Activated CD8-positive, alpha-beta memory T cell treated with anti-CD3 and anti-CD28 coated beads for 4 hours (primary cell): ENCODE data around the gene GAD1.

Source experiments
- DNase-seq, 2 donors: peaks; one replicate each; pipeline ENCODE4 v3.0.0-alpha.2; 2020; ENCODE audit warnings: low read depth in 2 of 2

GAD1 gene

DNA sequence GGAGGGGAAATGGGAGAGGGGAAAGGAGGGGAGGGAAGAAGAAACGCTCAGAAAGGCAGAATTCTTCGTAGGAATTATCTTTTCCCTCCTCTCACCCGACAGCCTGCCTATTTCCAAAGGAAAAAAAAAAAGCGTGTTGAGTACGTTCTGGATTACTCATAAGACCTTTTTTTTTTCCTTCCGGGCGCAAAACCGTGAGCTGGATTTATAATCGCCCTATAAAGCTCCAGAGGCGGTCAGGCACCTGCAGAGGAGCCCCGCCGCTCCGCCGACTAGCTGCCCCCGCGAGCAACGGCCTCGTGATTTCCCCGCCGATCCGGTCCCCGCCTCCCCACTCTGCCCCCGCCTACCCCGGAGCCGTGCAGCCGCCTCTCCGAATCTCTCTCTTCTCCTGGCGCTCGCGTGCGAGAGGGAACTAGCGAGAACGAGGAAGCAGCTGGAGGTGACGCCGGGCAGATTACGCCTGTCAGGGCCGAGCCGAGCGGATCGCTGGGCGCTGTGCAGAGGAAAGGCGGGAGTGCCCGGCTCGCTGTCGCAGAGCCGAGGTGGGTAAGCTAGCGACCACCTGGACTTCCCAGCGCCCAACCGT, at the start of gene GAD1:
Gene GAD1 (plus strand): TSS at position 384 of the 589 bp plus-strand sequence. CDS start 1,705 bp downstream, outside the sequence.
- peak; percentile 31 to 35 for DNase-seq

DNA sequence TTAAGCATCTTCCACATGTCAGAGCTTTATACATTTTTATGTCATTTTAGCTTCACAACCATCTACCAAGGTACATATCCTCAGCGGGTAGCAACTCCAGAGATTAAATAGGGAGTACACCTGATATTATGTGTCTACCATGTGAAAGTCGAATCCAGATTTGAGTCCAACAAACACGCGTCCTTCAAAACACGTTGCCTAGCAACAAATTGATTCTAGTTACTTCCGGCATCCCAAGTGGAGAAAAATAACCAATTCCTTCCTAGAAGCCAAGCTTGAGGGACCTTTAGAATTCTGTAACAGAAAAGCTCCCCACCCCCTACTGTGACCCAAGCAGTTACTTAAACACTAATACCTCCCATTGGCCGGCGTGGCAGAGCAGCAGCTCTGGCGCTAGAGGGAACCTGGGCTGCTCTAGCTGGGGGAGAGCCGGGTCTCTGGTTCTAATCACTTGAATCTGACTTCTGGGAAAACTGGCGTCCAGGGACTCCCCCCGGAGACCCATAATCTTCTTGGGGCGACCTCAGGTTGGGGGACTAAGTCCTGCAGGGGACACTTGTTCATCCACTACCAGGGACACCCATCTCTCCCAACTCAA, 46.6 kb upstream of the GAD1 start, which contains the start of gene ERICH2:
Gene ERICH2 (plus strand): TSS at position 371 of the 598 bp plus-strand sequence. CDS start 304 bp downstream, outside the sequence.
- DNase-seq: peak in 1 of 2 donors; percentile 1

DNA sequence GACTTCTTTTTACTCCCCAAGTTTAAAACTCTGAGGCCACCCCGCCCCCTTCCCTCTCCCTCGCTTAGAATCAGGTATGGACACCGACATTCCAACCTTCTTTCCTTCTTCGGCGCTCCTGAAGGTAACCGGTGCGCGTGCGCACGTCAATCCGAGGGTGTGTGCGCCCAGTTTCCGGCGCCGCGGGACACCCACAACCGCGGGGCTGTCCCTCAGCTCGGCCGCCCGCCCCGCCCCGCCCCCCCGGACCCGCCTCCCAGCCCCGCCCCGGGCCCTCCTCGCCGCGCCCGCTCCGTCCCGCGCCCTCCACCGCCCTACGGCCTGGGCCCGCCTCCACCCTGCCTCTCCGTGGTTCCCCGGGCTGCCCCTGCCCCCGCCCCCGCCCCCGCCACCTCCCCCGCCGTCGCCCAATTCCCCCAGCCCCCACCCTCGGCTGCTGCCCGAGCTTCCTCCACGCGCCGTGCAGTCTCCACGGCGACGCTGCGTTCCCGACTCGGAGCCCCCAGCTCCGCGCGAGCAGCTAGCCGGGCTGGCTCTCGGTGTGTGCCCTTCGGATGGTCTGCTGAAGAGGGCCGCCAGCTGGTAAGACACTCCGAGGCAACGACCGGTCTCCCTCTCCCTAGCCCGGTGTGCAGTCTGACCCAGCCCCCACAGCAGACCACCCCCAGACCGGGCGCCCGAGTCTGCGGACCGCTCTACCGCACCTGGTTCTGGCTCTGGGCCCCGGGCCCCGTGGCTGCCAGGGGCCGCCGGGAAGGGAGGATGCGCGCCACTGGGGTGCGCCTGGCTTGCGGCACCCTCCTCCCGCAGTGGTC, 45.9 kb upstream of the GAD1 start:
- peak; percentile 38 to 40 for DNase-seq

DNA sequence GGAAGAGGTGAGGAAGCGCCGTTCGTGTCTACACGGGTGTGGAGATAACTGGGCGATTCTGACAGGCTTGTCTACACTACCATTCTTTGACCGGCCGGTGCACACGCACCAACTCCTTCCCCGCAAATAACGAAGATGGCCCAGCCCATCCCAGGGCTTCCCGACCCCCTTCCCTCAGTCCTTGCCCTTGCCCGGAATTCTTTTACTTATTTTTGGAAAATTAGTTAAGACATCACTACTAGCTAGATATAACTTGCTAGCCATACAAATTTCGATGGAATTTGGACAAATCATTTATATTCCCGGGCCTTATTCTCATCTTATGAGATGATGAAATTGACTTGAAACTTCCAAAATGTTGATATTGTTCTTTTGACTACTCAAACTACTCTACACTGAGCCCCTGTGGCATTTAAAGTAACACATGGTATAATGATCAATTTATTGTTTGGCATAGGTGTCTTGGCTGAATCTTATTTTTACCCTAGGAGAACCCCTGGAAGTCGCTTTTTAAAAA, 45.2 kb upstream of the GAD1 start:
- DNase-seq: no peak

DNA sequence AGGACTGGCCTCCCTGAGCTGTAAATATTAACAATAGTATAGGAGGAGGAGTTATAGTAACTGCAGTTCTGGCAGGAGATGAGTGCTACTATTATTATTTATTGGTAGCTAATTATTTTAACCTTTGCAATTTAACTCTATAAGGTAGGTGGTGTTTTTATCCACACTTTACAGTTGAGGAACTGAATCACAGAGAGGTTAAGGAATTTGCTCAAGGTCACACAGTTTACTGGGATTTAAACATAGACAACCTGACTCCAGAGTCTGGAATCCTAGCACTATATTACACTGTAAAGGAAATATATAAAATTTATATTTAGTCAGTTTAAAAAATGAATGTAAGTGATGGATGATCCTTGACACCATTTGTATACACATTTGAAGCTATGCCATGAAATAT, 44.4 kb upstream of the GAD1 start:
- no peak for DNase-seq

DNA sequence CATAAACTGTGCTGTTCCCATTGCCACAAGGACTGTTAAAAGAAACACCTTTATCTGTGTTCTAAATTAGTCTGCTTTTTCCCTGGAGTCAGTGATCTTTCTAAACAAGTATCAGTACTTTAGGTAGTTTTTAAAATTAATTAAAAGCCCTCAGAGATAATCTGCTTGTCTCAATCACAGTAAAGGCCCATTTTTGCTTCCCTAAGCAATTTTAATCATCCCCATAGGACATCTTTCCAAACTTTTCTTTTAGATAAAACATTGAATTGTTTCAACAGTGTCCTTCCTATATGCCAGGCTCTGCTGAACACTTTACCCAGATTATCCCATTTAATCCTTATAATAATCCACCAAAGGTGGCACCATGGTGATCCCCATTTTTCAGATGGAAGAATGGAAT, 42.6 kb upstream of the GAD1 start:
- no peak for DNase-seq

DNA sequence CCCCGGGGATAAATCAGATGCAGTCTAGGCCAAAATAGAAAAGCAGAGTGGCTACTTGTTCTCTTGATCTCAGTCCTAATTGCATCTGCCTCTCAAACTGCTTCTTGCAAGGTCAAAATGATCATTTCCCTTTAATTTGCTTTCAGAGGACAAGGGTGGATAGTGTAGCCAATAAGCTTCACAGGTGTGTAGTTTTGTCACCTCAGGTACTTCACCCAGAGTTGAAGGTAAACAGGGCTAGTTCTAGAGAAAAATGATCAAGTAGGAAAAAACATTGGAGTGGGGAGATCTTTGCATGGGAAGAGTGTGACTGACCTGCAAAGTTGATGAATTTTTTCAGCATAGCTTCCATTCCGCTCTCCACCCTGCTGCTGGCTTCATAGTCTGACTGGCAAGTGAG, 37.8 kb upstream of the GAD1 start:
- DNase-seq: no peak

DNA sequence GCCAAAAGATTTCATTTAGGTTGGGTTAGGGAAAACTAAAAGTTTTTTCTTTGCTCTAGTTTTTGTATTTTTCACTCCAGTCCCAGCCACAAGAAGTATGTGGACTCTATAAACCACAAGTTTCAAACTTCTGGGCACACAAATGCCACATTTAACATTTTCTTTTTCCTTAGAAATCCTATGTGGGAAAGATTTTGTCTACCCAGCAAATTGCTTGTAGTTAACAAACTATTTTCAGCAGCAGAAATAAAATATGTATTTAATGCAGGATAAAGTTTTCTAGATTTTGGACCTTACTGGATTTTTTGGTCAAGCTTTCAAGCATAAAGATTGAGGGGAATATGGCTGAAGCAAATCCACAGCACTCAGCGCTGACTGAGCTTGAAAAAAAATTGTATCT, 37.4 kb upstream of the GAD1 start:
- DNase-seq: no peak

DNA sequence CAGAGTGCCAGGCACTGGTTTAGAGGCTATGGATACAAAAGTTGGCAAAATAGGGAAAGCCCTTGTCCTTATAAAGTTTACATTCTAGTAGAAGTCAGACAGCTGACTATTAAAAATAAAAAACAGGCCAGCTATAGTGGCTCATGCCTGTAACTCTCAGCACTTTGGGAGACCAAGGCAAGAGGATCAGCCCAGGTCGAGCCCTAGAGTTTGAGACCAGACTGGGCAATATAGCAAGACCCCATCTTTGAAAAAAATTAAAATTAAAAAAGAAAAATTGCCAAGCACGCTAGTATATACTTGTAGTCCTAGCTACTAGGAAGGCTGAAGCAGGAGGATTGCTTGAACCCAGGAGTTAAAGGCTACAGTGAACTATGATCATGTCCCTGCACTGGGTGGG, 34.0 kb upstream of the GAD1 start:
- DNase-seq: no peak

DNA sequence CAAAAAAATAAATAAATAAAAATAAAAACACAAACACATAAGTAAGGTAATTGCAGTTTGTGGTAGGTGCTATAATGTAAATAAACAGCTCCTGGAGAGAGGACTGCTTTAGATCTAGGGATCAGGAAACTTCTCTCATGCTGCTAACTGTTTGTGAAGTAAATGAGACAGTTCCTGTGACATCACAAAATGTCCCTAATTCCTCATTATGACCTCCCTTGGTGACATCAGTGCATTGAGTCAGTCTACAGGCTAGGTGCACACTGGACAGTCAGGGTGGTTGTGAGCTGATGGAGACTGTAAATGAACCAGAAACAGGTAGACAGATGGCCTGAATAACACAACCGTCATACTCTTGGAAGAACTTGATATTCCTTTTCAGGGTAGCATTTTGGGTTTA, 33.1 kb upstream of the GAD1 start:
- no peak for DNase-seq

DNA sequence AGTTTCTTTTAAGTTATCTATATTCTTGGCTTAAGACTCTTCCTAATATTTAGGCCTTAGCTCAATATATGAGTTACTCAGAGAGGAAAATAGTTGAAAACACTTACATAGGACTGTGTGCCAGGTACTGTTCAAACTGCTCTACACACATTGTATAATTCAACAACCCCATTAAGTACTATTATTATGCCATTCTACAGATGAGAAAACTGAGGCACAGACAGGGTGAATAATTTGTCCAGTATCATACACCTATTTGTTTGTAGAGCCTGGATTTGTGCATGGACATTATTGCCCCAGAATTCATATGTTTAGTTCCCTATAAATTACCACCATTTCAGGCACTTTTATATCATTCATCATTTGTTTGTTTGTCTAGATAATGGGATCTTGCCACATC, 17.7 kb upstream of the GAD1 start:
- DNase-seq: no peak

DNA sequence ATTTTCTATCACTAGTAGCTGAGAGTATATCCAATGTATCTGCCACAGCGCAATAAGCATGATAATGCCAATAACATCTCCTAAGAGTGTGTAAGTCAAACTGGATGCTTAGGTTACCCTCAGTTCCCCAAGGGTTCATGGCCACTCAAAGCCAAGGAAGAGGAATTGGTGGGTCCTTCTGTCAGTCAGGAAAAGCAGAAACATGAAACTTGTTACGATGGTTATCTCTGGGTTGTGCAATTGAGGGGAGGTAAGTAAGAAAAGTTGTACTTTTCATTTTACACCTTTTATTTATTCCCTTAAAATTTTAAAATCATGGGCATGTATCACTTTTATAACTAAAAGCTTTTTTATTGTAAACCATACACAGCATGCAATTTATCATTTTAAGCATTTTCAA, 10.1 kb upstream of the GAD1 start:
- DNase-seq: no peak

DNA sequence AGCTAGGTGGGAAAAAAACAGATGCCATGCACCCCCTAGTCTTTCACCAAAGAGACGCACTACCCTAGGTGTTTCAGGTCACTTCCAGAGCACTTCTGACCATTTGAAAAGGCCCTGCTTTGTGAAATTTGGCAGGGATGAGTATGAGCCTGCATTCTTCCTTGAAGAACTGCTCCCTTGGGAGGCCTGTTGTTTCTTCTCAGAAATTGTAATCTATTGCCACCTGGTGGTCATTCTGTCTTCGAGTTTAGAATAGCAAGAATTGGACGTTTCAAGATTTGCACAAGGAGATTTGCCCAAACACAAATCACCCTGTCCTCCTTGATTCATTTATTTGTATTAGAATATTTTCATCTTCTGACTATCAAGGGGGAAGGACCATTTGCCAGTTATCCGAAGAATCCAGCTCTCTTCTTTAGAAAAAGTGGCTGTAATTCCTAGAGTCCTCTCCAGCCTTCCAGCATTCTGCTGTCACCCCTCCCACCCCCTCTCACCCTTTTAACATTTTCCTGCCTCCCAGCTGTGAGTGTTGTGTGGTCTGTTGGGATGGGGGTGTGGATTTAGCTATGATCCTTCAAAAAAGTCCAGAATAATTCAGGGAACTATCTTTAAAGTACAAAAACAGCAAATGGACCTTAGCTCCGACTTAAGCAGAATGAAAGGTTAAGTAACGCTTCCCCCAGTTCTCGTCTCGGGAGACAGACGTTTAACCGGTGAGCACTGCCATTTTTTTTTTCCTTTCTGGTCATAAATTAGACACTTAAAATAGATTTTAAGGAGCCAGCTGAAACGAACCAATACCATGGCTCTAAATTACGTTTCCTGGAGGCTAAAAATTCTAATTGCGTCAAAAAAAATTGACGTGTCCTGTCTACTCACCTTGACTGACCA, 3.7 kb upstream of the GAD1 start:
- DNase-seq: no peak

DNA sequence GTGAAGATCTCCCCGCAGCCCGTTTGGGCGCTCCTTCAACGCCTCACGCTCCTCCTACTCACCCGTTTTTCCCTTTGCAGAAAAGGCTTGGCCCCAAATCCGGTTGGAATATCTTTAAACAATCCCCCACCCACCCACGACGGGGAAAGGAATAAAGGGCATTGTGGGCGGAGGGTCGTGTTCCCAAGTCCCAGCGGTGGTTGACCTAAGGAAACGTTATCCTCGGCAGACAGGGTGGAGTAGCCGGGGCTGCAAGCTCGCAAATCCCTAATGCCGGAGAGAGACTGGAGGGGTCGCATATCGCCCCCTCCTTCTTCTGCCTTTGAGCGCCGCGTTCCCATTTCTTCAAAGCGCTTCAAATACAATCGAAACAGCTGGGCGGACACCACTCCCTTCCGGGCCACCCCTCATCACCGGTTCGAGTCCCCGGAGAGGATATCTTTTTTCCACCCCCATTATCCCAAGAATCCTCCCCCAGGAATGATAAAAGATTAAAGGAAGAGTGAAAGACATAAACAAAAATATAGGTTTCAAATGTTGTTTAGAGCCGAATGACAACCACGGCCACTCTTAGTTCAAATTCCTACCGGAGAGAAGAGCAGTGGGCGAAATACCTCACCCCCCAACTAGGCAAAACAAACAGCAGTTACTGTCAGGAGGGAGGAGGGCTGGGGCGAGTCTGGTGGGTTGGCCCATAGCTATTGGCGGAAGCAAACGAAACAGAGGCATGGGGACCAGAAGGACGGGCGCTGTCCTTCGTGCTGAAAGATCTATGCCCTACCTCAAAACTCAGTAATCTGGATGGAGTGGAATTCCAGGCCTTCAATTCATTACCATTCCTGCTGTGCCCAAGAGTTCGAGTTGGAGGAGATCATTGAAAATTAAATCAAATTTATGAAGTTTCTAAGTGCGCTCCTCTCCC, 2.8 kb upstream of the GAD1 start:
- DNase-seq: no peak

DNA sequence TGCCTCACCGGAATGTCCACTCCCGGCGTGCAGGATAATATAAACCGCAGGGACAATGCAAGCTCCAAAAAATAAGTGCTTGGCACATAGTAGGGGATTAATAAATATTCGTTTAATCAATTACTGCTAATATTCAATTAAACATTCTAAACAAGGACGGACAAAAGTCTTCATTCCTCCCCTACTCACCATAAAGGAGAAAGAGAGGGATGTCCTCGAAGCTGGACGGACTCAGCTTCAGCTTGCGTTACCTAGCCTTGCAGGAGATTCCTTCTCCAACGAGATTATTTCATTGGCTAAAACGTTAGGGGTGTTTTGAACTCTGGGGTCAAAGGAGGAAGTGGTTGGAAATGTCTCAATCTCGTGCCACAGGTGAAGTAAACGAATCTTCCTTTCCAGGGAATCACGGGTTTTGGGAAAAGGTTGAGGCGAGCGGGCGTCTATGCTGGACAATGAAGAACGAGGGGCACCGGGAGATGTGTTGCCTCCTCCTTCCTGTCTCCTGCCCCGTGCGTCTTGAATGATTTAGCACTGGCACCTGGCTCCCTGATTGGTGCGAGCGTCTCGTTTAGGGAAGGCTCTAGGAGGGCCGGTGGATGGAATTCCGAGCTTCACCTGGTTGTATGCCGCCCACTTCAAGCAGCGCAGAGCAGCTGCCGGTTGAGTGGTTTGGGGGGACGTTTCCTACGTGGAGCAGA, 2.0 kb upstream of the GAD1 start:
- no peak for DNase-seq

DNA sequence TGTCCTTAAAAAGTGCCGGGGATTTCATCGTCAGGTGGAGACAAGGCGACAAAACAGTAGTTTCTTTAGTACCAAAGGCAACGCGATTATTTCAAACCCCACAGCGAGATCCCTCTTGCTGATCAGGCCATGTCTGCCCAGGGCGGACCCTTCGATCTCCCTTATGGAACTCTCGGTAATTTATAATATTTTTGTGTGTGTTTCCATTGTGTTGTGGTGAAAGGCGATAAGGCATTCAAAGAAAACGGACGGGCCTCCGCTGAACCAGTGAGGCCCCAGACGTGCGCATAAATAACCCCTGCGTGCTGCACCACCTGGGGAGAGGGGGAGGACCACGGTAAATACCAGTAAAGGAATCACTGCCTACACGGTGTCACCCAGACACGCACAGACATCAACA, 1.4 kb upstream of the GAD1 start:
- DNase-seq: no peak

DNA sequence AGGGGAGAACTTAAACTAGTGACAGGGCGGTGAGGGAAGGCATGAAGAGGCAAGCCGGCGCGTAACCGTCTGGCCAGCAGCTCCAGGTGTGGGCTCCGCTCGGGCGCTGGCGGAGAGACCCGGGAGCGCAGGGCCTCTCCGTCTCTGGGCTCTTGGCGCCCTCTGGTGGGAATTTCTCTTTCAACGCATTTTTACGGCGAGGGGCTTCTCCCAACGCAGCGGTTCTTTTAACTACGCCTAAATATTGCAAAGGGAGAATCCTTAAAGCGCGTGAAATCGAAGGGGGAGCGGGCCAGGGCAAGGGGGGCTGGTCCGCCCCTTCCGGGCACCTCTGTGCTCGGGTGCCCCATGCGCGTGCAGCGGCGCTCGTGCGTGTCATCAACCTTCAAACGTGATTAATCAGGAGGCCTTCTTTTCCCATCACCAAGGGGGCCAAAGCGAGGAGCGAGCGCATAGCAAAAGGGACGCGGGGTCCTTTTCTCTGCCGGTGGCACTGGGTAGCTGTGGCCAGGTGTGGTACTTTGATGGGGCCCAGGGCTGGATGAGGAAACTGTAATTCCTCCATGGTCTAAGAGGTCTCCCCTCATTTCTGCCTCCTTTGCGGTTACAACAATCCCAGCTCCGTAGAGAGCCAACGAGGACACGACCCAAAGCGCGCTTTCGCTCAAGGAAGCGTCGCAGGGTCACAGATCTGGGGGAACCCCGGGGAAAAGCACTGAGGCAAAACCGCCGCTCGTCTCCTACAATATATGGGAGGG, 762 bp upstream of the GAD1 start:
- DNase-seq: peak in 1 of 2 donors; percentile 38

DNA sequence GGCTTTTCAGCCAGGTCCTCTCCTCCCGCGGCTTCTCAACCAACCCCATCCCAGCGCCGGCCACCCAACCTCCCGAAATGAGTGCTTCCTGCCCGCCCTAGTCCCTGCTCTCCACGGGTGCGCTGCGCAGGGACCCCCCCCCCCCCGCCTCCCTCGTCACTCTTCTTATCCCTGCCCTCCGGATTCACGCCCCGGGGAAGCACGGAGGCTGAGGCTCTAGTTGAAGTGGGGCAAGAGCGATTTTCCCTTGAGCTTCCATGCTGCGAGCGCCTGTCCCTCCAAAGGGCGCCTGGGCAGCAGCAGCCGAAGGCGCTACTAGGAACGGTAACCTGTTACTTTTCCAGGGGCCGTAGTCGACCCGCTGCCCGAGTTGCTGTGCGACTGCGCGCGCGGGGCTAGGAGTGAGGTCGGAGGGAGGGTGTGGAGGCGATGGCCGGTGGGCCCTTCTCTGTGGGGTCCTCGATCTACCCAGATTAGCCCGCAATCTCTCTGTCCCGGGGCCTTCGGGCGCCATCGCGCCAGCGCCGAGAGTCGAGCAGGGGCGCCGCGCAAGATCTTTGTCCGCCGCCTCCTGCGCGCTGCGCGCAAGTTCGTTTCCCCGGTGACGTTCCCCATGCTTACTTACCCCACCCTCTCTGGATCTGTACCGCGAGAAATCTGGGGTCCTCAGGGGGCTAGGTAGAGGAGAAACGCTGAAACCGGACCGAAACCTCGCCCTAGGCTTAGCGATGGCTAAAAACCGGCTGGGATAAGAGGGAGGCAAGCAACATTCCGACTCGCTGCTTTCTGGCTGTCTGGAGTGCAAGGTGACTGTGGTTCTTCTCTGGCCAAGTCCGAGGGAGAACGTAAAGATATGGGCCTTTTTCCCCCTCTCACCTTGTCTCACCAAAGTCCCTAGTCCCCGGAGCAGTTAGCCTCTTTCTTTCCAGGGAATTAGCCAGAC, 677 bp downstream of the GAD1 start:
- no peak for DNase-seq
